ENCODE measurements around the gene RFC4.

Gene RFC4

GRCh38 chr3:186786922-186787321 lies 19.4 kb downstream of the RFC4 start:
- DNase-seq (ENCODE audit: low read depth): no peak

- no peak for DNase-seq (ENCODE audit: low read depth)
These were observed 20.7 kb downstream of the RFC4 start for GRCh38 chr3:186785495-186786018.

DNA sequence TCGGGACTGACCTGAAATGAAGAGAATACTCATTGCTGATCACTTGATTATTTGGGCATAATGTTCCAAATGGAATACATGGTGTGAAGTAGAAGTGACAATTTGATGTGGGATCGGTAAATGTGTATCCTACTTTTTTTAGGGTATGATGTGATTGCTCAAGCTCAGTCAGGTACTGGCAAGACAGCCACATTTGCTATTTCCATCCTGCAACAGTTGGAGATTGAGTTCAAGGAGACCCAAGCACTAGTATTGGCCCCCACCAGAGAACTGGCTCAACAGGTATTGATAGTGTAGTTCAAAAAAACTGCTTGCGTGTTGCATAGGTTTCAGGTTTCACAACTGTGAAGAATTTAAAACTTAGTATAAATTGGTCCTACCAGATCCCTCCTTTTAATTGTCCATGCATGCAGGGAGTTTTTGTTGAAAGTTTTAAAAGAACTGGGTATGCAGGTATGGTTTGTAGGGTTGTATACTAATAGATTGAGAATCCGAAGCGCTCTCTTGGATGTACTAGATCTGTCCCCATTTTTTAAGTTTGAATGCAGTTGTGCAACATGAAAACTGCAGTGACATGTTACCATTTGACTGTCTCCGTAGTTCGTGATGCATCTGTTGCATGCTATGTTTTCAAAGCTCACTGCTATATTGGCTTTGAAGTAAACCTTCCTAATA lies 21.3 kb downstream of the RFC4 start:
- DNase-seq (ENCODE audit: low read depth): no peak

- peak; percentile 64 for DNase-seq (ENCODE audit: low read depth)
These were observed 22.4 kb downstream of the RFC4 start for GRCh38 chr3:186783731-186784515.

- peak; percentile 87 for DNase-seq (ENCODE audit: low read depth)
These were observed 23.1 kb downstream of the RFC4 start, which contains the start of gene EIF4A2 for GRCh38 chr3:186783058-186783730. Gene EIF4A2, plus strand, starts transcription at chr3:186783577. Its CDS starts 34 bp downstream, at chr3:186783611.

- DNase-seq (ENCODE audit: low read depth): no peak
These were observed 23.7 kb downstream of the RFC4 start for GRCh38 chr3:186782542-186783057.

DNA sequence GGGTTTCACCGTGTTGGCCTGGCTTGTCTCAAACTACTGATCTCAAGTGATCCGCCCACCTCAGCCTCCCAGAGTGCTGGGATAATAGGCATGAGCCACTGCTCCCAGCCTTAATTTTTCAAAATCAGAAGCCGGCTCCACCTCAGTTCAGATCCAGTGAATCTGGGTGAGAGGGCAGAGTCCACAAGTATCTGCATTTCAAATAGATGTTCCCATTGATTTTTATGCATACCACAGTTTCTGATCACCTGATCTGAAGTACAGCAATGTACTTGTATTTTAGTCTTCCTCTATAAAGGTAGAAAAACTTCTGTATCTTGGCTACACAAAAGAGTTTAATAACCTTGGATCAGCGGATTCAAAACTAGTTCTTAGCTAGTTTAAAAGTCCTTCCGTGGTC lies 27.1 kb downstream of the RFC4 start:
- DNase-seq (ENCODE audit: low read depth): no peak

- no peak for DNase-seq (ENCODE audit: low read depth)
These were observed 30.3 kb downstream of the RFC4 start for GRCh38 chr3:186775999-186776398.

- peak; percentile 45 for DNase-seq (ENCODE audit: low read depth)
These were observed 33.4 kb downstream of the RFC4 start for GRCh38 chr3:186772701-186773417.

- DNase-seq (ENCODE audit: low read depth): no peak
These were observed 34.0 kb downstream of the RFC4 start for GRCh38 chr3:186772281-186772694.

- DNase-seq (ENCODE audit: low read depth): no peak
These were observed 45.3 kb downstream of the RFC4 start for GRCh38 chr3:186760897-186761447.

DNA sequence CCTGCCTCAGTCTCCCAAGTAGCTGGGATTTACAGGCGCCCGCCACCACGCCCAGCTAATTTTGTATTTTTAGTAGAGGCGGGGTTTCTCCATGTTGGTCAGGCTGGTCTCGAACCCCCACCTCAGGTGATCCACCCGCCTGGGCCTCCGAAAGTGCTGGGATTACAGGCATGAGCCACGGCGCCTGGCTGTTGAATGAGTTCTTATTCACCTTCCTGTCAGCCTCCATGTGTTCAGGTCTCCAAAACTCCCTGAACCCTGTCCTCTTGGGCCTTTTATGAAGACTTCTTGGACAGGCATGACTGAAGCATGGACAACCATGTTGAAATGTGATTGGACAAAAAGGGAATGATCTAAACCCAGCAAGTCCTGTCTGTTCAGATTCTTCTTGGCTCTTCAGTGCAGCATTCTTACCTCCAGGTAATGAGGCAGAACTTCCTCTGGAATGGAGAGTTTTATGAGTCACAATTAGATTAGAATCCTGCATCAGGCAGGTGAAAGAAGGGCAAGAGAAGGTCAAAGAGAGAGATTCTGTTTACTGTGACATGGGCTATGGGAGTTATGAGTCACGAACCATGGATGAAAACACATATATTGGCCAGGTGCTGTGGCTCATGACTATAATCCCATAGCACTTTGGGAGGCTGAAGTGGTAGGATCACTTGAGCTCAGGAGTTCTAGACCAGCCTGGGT lies 46.0 kb downstream of the RFC4 start:
- no peak for DNase-seq (ENCODE audit: low read depth)

DNA sequence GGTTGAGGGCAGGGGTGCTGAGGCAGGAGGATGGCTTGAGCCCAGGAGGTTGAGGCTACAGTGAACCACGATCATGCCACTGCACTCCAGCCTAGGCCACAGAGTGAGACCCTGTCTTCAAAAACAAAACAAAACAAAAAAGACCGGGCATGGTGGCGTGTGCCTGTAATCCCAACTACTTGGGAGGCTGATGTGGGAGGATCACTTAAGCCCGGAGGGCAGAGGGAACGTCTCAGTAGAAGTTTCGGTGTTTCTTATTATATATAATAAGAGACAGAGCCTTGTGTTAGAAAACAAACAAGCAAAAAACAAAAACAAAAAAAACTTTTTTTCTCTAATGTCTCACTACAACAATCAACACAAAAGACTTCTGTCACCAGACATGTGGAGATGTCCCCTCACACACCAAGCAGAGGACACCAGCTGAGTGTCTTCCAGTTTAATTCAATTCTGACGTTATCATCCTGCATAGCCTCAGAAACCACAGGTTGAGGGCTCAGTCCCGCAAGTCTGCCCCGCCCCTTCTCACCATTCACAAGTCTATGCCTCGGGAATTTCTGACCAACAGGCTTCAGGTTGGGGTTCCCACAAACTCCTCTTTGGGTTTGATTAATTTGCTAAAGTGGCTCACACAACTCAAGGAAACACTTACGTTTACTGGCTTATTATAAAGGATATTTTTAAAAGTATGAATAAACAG lies 46.9 kb downstream of the RFC4 start:
- DNase-seq (ENCODE audit: low read depth): no peak

GRCh38 chr3:186757686-186758220 lies 48.5 kb downstream of the RFC4 start:
- DNase-seq (ENCODE audit: low read depth): no peak

DNA sequence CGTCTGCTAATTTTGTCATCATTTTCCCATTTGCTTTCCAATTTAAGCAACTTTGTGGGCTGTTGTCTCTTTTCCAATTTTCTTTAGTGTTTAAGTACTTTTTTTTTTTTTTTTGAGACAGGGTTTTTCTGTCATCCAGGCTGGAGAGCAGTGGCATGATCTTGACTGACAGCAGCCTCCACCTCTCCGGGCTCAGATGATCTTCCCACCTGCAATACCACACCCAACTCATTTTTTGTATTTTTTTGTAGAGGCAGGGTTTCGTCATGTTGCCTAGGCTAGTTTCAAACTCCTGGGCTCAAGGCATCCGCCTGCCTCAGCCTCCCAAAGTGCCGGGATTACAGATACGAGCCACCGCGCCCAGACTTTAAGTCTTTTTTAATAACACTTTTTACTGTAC lies 49.1 kb downstream of the RFC4 start:
- no peak for DNase-seq (ENCODE audit: low read depth)

- DNase-seq (ENCODE audit: low read depth): no peak
These were observed 51.4 kb downstream of the RFC4 start for GRCh38 chr3:186754871-186755270.

DNA sequence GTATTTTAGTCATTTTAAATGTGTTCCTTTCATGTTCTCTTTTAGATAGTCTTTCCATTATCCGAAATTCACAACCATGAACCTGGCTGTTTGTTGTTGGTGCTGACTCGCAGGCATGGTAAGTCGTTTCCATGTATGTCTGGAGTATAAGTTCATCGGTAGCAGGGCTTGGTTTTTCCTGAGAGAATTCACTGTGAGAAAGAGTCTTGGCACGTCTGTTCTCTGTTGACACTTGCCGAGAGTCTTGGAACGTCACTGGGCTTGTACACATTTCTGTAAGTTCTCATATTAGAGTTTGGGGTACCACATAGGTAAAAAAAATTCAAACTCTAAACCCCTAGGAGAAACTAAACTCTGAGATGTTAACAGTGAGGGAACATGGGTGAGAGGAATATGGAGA lies 52.3 kb downstream of the RFC4 start:
- no peak for DNase-seq (ENCODE audit: low read depth)

DNA sequence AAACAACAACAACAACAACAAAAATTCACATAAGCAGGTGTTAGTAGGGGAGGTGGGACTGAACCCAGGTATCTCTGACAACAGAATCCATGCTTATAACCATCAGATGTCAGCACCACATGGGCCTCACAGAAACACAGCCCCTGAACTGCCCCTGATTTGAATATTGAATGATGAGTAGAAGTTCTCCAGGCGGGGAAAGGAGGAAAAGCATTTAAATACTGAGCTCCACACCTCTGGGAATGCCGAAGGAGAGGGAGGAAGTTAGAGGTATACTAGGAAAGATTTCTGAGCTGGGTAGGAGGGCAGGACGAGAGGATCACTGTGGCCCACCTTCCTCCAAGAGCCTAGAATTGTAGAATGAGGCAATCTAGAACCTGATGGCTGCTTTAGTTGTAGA lies 54.8 kb downstream of the RFC4 start:
- no peak for DNase-seq (ENCODE audit: low read depth)

GRCh38 chr3:186750316-186750715 lies 56.0 kb downstream of the RFC4 start:
- no peak for DNase-seq (ENCODE audit: low read depth)

DNA sequence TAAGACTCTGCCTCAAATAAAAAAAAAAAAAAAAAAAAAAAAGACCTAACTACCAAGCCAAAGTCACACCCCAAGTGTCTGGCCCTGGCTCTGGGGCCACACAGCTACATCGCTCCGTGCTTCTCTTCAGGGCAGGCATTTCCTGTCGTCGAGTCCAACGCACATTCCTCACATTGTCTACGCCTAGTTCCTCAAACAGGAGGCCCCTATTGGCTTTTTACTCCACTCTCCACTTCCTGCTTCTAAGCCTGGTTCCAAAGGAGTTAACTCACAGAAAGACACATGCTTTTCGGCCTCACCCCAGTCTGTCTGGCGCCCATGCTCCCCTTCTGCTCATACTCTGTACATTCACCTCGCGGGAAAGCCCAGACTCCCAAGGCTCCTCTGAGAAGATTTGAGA lies 60.3 kb downstream of the RFC4 start:
- no peak for DNase-seq (ENCODE audit: low read depth)

All from stimulated activated CD8-positive, alpha-beta memory T cell treated with anti-CD3 and anti-CD28 coated beads, Interleukin-12 subunit alpha, Interleukin-12 subunit beta, amount 100 ng/mL, for 1 hour (primary cell).